ENCODE results near the gene DNAJC27.

DNA sequence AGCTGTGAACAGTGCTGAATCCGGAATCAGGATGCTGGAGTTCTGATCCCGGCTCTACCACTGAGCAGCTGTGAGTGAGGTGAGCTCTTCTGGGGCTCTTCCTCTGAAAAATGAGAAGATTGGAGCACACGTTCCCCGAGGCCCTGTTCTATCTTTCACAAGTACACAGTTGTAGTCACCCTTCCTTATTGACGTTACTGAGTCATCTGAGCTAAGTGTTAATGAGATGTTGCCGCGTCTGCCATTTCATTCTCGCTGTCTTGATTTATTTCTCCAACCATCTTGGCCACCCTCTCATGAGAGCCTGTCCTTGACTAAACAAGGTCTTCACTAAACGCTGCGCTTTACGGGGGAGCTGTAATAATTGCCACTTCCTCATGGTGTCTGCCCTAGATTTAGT lies 38.2 kb upstream of the DNAJC27 start:
- TF ChIP-seq EZH2 (IDR thresholded peaks at IDR 0.05; ENCODE audit: insufficient read depth, poor library complexity, severe bottlenecking) (no peak), EZH2phosphoT487 (IDR thresholded peaks at IDR 0.05; ENCODE audit: insufficient read depth, low read depth) (no peak)
